Measurements from ENCODE around the gene CRLF3. TPM values are rescaled to one million over a fixed set of nuclear protein-coding genes. Genes with fewer than 3 reads are reported as not detected.
"Not testable (repeated sequence)": the region's sequence is repeated elsewhere in the genome, so short reads cannot be mapped to it uniquely, and the experiment has no call there.

The CRLF3 gene
- total and polyA plus RNA-seq, 12 donors: 3.2 to 9.5 (median 5.2) TPM

- 58 to 76% methylated on average over 5 of the region's 5 CpGs for whole genome bisulfite sequencing, 2 donors
- DNase-seq; H3K27me3 ChIP-seq; H3K27ac ChIP-seq; H3K4me3 ChIP-seq; intact Hi-C loops (cut with DNase I); ATAC-seq; H3K9me3 ChIP-seq: not testable (repeated sequence)
- H3K36me3 ChIP-seq: peaks cover 0 to 52% (median 0%) of the 10 kb centered on the region in 9 donors
- peaks cover 0 to 27% (median 20%) of the 10 kb centered on the region in 9 donors for H3K4me1 ChIP-seq
Measured at GRCh38 chr17:30735644-30736043, 88.8 kb downstream of the CRLF3 start.

- ATAC-seq; H3K4me3 ChIP-seq; H3K9me3 ChIP-seq; H3K27ac ChIP-seq; intact Hi-C loops (cut with DNase I); H3K27me3 ChIP-seq; DNase-seq: not testable (repeated sequence)
- WGBS, 2 donors: 91 to 95% methylated on average over 9 of the region's 9 CpGs
- Histone ChIP-seq H3K36me3 (peaks cover 0 to 47% (median 0%) of the 10 kb centered on the region in 9 donors), H3K4me1 (peaks cover 0 to 28% (median 20%) of the 10 kb centered on the region in 9 donors)
Measured at GRCh38 chr17:30735206-30735605, 89.3 kb downstream of the CRLF3 start.

GRCh38 chr17:30734153-30734552 lies 90.3 kb downstream of the CRLF3 start:
- H3K4me3 ChIP-seq; ATAC-seq; H3K27ac ChIP-seq; DNase-seq; H3K27me3 ChIP-seq; H3K9me3 ChIP-seq; intact Hi-C loops (cut with DNase I): not testable (repeated sequence)
- peaks cover 0 to 28% (median 20%) of the 10 kb centered on the region in 9 donors for H3K4me1 ChIP-seq
- peaks cover 0 to 39% (median 0%) of the 10 kb centered on the region in 9 donors for H3K36me3 ChIP-seq
- WGBS, 2 donors: 95 to 96% methylated on average over 14 of the region's 14 CpGs

Other genes with a start within 250 kb of the CRLF3 start
- gene ATAD5, start 7.3 kb upstream of the CRLF3 start, total RNA-seq: 1 to 10 TPM in 1 of 10 donors, under 1 TPM in 9; 0.32 to 1.4 (median 0.44) TPM
- gene ATAD5, start 7.3 kb upstream of the CRLF3 start, polyA plus RNA-seq: under 1 TPM; 0.14 to 0.59 TPM
- gene TEFM, start 81.5 kb upstream of the CRLF3 start, total RNA-seq: 10 to 100 TPM in 9 of 10 donors, 1 to 10 TPM in 1; 9.3 to 15.5 (median 13.8) TPM
- gene TEFM, start 81.5 kb upstream of the CRLF3 start, polyA plus RNA-seq: 10 to 100 TPM in 1 of 2 donors, 1 to 10 TPM in 1; 7.8 to 12.7 TPM
- gene ADAP2, start 97.3 kb upstream of the CRLF3 start, total RNA-seq: 10 to 100 TPM in 2 of 10 donors, 1 to 10 TPM in 8; 1.2 to 17.9 (median 4.0) TPM
- gene ADAP2, start 97.3 kb upstream of the CRLF3 start, polyA plus RNA-seq: 1 to 10 TPM; 3.4 to 4.3 TPM
- 1 to 10 TPM; 2.3 to 7.5 (median 4.5) TPM for gene RNF135, start 146.3 kb upstream of the CRLF3 start, total RNA-seq
- 1 to 10 TPM; 5.0 to 8.3 TPM for gene RNF135, start 146.3 kb upstream of the CRLF3 start, polyA plus RNA-seq

Measured in heart right ventricle (tissue), 16 donors.